WI38 (cell line): Measurements from ENCODE around the gene ANGPTL7.

Source experiments
- H3K4me3 ChIP-seq: 2 replicates; pipeline ENCODE4 v1.5.1; 2011; ENCODE audit warnings: low read depth, mild to moderate bottlenecking, control low read depth, low read length
- TF ChIP-seq, protein P1 (sequence below): IDR thresholded peaks from 2 replicates; pipeline ENCODE4 v1.5.1; 2012; ENCODE audit warnings: low read depth, mild to moderate bottlenecking, control low read depth, low read length

The ANGPTL7 gene

DNA sequence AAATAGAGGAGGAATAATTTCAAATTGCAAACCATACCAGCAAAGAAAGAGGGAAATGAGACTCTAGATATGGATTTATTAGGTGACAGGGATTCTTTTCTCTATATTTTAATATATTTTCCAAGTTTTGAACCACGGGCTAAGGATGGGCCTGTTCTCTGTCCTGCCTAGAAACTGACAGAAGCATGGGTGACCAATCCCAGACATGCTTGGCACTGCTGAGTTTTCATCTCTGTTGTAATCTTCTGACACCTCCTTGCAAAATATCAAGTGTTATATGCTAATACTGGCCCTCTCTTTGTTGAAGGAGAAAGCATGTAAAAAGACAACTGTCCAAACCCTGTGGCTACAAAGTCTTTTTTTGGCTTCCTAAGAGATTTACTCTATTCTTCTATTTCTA, 774 bp upstream of the ANGPTL7 start:
- TF ChIP-seq, protein P1, sequence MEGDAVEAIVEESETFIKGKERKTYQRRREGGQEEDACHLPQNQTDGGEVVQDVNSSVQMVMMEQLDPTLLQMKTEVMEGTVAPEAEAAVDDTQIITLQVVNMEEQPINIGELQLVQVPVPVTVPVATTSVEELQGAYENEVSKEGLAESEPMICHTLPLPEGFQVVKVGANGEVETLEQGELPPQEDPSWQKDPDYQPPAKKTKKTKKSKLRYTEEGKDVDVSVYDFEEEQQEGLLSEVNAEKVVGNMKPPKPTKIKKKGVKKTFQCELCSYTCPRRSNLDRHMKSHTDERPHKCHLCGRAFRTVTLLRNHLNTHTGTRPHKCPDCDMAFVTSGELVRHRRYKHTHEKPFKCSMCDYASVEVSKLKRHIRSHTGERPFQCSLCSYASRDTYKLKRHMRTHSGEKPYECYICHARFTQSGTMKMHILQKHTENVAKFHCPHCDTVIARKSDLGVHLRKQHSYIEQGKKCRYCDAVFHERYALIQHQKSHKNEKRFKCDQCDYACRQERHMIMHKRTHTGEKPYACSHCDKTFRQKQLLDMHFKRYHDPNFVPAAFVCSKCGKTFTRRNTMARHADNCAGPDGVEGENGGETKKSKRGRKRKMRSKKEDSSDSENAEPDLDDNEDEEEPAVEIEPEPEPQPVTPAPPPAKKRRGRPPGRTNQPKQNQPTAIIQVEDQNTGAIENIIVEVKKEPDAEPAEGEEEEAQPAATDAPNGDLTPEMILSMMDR = no peak
- H3K4me3 ChIP-seq = no peak overlapping the region

DNA sequence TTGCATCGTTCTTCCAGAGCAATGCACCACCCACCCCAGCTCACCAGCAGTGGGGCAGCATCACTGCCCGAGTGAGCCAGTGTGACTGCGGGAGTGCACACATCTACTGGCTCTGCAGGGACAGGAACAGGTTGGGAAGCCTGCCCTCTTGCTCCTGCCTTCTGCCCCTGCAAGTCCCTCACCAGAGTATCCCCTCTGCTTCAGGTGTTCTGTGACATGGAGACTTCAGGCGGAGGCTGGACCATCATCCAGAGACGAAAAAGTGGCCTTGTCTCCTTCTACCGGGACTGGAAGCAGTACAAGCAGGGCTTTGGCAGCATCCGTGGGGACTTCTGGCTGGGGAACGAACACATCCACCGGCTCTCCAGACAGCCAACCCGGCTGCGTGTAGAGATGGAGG, 4.2 kb downstream of the ANGPTL7 start:
- TF ChIP-seq, protein P1 = no peak
- H3K4me3 ChIP-seq = no peak overlapping the region

DNA sequence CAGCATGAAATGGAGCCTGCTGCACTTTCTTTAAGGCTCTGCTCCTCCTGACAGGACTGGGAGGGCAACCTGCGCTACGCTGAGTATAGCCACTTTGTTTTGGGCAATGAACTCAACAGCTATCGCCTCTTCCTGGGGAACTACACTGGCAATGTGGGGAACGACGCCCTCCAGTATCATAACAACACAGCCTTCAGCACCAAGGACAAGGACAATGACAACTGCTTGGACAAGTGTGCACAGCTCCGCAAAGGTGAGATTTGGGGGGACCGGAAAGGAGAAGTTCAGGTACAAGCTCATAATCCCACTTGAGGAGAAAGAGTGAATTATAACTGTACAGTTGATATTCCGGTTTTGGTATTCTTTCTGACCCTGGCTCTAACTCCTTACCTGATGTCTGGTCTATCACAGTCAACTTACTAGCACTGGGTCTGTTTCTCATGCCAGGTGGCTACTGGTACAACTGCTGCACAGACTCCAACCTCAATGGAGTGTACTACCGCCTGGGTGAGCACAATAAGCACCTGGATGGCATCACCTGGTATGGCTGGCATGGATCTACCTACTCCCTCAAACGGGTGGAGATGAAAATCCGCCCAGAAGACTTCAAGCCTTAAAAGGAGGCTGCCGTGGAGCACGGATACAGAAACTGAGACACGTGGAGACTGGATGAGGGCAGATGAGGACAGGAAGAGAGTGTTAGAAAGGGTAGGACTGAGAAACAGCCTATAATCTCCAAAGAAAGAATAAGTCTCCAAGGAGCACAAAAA, 5.4 kb downstream of the ANGPTL7 start:
- H3K4me3 ChIP-seq = no peak overlapping the region
- TF ChIP-seq, protein P1 = no peak

DNA sequence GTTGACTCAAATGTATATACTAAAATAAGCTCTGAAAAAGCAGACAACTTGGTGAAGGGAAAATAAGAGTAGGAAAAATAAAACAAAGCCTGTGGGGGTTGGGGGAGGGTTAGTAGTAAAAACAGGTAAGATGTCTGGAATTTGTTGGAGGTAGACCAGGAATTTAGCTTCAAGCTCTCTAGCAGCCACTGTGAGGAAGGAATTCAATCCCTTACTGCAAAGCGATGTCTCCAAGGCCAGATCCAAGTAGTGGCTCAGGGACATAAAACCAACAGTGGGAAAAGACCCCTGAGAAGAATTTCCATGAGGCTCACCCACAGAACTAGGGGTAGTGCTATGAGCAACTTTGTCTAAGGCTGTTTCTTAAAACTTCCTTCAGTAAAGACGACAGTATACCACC, 7.8 kb downstream of the ANGPTL7 start:
- H3K4me3 ChIP-seq = no peak overlapping the region
- TF ChIP-seq, protein P1 = no peak

DNA sequence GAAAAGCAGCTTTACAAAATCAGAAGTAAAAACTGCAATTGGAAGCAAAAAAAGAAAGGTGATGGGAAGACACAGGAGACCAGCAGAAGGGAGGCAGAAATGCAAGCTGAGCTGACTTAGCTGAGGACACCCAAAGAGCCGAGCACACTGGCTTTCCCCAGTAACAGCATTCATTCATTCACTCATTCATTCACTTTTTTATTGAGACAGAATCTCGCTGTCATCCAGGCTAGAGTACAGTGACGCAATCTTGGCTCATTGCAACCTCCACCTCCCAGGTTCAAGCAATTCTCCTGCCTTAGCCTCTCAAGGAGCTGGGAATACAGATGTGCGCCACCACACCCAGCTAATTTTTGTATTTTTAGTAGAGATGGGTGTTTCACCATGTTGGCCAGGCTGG, 8.2 kb downstream of the ANGPTL7 start:
- H3K4me3 ChIP-seq = no peak overlapping the region
- TF ChIP-seq, protein P1 = no peak

DNA sequence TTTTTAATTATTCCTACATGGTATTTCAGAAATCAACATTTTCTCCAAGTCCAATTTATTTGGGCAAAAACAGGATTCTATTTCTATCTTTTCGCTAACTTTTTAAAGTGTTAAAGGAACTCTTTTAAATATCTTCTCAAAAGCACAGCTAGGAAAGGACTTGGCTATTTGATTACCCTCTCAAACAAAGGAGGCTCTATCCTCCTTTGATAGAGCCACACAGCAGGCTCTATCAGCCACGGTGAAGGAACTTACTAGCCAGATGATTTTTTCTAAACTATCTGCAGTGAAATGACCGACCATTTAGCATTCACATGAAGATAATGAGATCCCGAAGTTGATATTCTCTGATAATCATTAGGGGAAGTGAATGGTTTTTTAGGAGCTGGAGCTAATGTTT, 9.1 kb downstream of the ANGPTL7 start:
- TF ChIP-seq, protein P1 = no peak
- H3K4me3 ChIP-seq = no peak overlapping the region

DNA sequence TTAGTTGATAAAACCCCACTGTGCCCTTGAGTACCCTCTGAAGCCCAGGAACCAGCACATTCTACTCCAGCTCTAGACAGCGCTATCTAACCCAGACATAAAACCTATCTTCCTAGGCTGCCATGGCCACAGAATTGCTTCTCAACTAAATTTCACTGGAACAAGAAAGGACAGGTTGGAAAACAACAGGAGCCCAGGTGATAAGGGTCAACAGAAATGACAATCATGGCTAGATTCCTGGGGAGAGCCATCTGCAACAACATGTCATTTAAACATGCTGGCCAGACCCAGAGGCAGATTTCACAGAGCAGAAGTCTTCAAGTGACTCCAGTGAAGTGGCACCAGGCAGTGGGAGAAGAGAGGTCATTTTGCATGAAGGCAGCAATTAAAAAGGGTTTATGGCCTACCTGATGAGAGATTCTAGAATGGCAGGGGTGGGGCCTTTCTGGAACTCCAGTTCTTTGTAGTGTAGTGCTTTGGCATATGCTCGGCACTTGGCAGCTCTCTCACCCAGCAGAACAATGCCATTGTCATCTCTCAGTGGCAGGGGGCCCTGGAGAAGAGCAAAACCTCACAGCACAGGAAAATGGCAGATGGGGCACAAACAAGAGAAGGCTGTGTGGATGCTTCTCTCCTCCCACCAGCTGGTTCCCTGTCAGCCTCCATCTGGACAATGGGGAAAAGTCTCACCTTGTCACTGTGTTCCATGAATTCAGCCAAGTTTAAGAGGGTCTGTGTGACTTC, 9.9 kb downstream of the ANGPTL7 start:
- TF ChIP-seq, protein P1 = no peak
- no peak overlapping the region for H3K4me3 ChIP-seq
